ENCODE results near the gene AP1B1. TPM values are rescaled to one million over a fixed set of nuclear protein-coding genes. Genes with fewer than 3 reads are reported as not detected.
"Not testable (repeated sequence)": the region's sequence is repeated elsewhere in the genome, so short reads cannot be mapped to it uniquely, and the experiment has no call there.

AP1B1 gene
- total and polyA plus RNA-seq, 2 experiments from 2014 or later = 46.6 to 50.1 TPM

DNA sequence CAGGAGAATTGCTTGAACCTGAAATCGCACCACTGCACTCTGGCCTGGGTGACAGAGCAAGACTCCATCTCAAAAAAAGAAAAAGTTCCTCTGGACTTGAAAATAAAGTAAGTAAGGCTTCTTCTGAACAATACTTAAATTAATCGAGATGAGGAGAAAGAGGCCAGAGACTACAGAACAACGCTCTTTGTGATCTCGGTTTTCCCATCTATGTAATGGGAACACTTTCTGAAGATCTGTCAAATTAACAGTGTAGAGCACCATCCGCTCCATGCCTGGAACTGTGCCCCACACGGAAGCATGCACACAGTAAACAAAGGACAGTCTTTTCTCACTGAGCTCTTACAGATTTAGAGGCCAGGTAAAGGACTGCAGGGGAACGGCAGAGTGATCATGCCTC lies 9.1 kb downstream of the AP1B1 start:
- Histone ChIP-seq H4K20me1 (ENCODE audit: insufficient read depth, poor library complexity, severe bottlenecking) (peaks cover 6% of the 10 kb centered on the region), H3K27me3 (no peaks in the 10 kb centered on the region), H3K36me3 (replicated peaks; ENCODE audit: insufficient read depth, low read depth) (no peaks in the 10 kb centered on the region), H3K79me2 (peaks cover 73% of the 10 kb centered on the region), H3K4me2 (no peak overlapping the region), H3K9me2 (replicated peaks; ENCODE audit: insufficient read depth) (no peaks in the 10 kb centered on the region), H3K4me3 (no peak overlapping the region), H3K9me3 (ENCODE audit: low read depth) (no peaks in the 10 kb centered on the region), H3K27ac (no peak overlapping the region), H2AFZ (no peak overlapping the region), H3K4me1 (ENCODE audit: insufficient read depth) (peaks cover 36% of the 10 kb centered on the region)
- WGBS (ENCODE audit: low lambda C conversion rate, missing lambda C conversion rate) = 89% methylated on average over 7 of the region's 7 CpGs
- TF ChIP-seq EZH2phosphoT487 (IDR thresholded peaks at IDR 0.05; ENCODE audit: low read depth, severe bottlenecking, unreplicated experiment) (no peak), EZH2 (IDR thresholded peaks at IDR 0.05; ENCODE audit: borderline replicate concordance) (no peak)
- TF ChIP-seq, protein P1, sequence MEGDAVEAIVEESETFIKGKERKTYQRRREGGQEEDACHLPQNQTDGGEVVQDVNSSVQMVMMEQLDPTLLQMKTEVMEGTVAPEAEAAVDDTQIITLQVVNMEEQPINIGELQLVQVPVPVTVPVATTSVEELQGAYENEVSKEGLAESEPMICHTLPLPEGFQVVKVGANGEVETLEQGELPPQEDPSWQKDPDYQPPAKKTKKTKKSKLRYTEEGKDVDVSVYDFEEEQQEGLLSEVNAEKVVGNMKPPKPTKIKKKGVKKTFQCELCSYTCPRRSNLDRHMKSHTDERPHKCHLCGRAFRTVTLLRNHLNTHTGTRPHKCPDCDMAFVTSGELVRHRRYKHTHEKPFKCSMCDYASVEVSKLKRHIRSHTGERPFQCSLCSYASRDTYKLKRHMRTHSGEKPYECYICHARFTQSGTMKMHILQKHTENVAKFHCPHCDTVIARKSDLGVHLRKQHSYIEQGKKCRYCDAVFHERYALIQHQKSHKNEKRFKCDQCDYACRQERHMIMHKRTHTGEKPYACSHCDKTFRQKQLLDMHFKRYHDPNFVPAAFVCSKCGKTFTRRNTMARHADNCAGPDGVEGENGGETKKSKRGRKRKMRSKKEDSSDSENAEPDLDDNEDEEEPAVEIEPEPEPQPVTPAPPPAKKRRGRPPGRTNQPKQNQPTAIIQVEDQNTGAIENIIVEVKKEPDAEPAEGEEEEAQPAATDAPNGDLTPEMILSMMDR (IDR thresholded peaks at IDR 0.05; ENCODE audit: poor library complexity) = no peak
- no peak for DNase-seq (ENCODE audit: low spot score)

GRCh38 chr22:29377979-29378378 lies 10.4 kb downstream of the AP1B1 start:
- H2AFZ ChIP-seq = no peak overlapping the region
- peaks cover 7% of the 10 kb centered on the region for H4K20me1 ChIP-seq (ENCODE audit: insufficient read depth, poor library complexity, severe bottlenecking)
- H3K4me3 ChIP-seq = no peak overlapping the region
- H3K27ac ChIP-seq = peak overlapping the region; percentile 37
- H3K9me2 ChIP-seq (replicated peaks; ENCODE audit: insufficient read depth) = no peaks in the 10 kb centered on the region
- H3K4me2 ChIP-seq = no peak overlapping the region
- no peak for TF ChIP-seq EZH2 (IDR thresholded peaks at IDR 0.05; ENCODE audit: borderline replicate concordance)
- TF ChIP-seq EZH2phosphoT487 (IDR thresholded peaks at IDR 0.05; ENCODE audit: low read depth, severe bottlenecking, unreplicated experiment) = no peak
- TF ChIP-seq, protein P1 (IDR thresholded peaks at IDR 0.05; ENCODE audit: poor library complexity) = no peak
- no peaks in the 10 kb centered on the region for H3K36me3 ChIP-seq (replicated peaks; ENCODE audit: insufficient read depth, low read depth)
- no peak for DNase-seq (ENCODE audit: low spot score)
- peaks cover 66% of the 10 kb centered on the region for H3K79me2 ChIP-seq
- H3K27me3 ChIP-seq = no peaks in the 10 kb centered on the region
- no peaks in the 10 kb centered on the region for H3K9me3 ChIP-seq (ENCODE audit: low read depth)
- peaks cover 28% of the 10 kb centered on the region for H3K4me1 ChIP-seq (ENCODE audit: insufficient read depth)
- 83% methylated on average over 7 of the region's 7 CpGs for WGBS (ENCODE audit: low lambda C conversion rate, missing lambda C conversion rate)

GRCh38 chr22:29376705-29377104 lies 11.7 kb downstream of the AP1B1 start:
- H3K4me3 ChIP-seq; H3K4me2 ChIP-seq; H3K9me3 ChIP-seq (ENCODE audit: low read depth); H3K27me3 ChIP-seq; H2AFZ ChIP-seq; H4K20me1 ChIP-seq (ENCODE audit: insufficient read depth, poor library complexity, severe bottlenecking); DNase-seq (ENCODE audit: low spot score); H3K9me2 ChIP-seq (replicated peaks; ENCODE audit: insufficient read depth); H3K36me3 ChIP-seq (replicated peaks; ENCODE audit: insufficient read depth, low read depth): not testable (repeated sequence)
- peak overlapping the region; percentile 27 for H3K27ac ChIP-seq
- 76% methylated on average over 5 of the region's 5 CpGs for WGBS (ENCODE audit: low lambda C conversion rate, missing lambda C conversion rate)
- H3K79me2 ChIP-seq = peaks cover 68% of the 10 kb centered on the region
- H3K4me1 ChIP-seq (ENCODE audit: insufficient read depth) = peaks cover 19% of the 10 kb centered on the region

GRCh38 chr22:29375398-29376076 lies 12.8 kb downstream of the AP1B1 start:
- Histone ChIP-seq H3K27ac (peak overlapping the region; percentile 19), H3K4me3 (no peak overlapping the region), H4K20me1 (ENCODE audit: insufficient read depth, poor library complexity, severe bottlenecking) (peaks cover 4% of the 10 kb centered on the region), H3K27me3 (no peaks in the 10 kb centered on the region), H2AFZ (no peak overlapping the region), H3K79me2 (peaks cover 56% of the 10 kb centered on the region), H3K4me1 (ENCODE audit: insufficient read depth) (peaks cover 8% of the 10 kb centered on the region), H3K9me3 (ENCODE audit: low read depth) (no peaks in the 10 kb centered on the region), H3K36me3 (replicated peaks; ENCODE audit: insufficient read depth, low read depth) (no peaks in the 10 kb centered on the region), H3K9me2 (replicated peaks; ENCODE audit: insufficient read depth) (no peaks in the 10 kb centered on the region), H3K4me2 (no peak overlapping the region)
- 90% methylated on average over 4 of the region's 4 CpGs for WGBS (ENCODE audit: low lambda C conversion rate, missing lambda C conversion rate)
- TF ChIP-seq EZH2phosphoT487 (IDR thresholded peaks at IDR 0.05; ENCODE audit: low read depth, severe bottlenecking, unreplicated experiment) = no peak
- TF ChIP-seq EZH2 (IDR thresholded peaks at IDR 0.05; ENCODE audit: borderline replicate concordance) = no peak
- TF ChIP-seq, protein P1 (IDR thresholded peaks at IDR 0.05; ENCODE audit: poor library complexity) = no peak
- no peak for DNase-seq (ENCODE audit: low spot score)

GRCh38 chr22:29374806-29375205 lies 13.6 kb downstream of the AP1B1 start:
- not testable (repeated sequence) for H3K27ac ChIP-seq; H4K20me1 ChIP-seq (ENCODE audit: insufficient read depth, poor library complexity, severe bottlenecking); H3K27me3 ChIP-seq; H3K4me3 ChIP-seq; H3K9me2 ChIP-seq (replicated peaks; ENCODE audit: insufficient read depth); H2AFZ ChIP-seq; H3K9me3 ChIP-seq (ENCODE audit: low read depth); H3K36me3 ChIP-seq (replicated peaks; ENCODE audit: insufficient read depth, low read depth); DNase-seq (ENCODE audit: low spot score); H3K4me2 ChIP-seq
- WGBS (ENCODE audit: low lambda C conversion rate, missing lambda C conversion rate) = 100% methylated on average over 7 of the region's 7 CpGs
- Histone ChIP-seq H3K79me2 (peaks cover 49% of the 10 kb centered on the region), H3K4me1 (ENCODE audit: insufficient read depth) (peaks cover 10% of the 10 kb centered on the region)
